GM21619 (cell line): ENCODE results near the gene TRIO.

Experiments used
- ATAC-seq: cut with Tn5 transposase; IDR thresholded peaks from one replicate; pipeline ENCODE4 v1.9.1; 2021; ENCODE audit not compliant: unreplicated experiment

Gene TRIO

DNA sequence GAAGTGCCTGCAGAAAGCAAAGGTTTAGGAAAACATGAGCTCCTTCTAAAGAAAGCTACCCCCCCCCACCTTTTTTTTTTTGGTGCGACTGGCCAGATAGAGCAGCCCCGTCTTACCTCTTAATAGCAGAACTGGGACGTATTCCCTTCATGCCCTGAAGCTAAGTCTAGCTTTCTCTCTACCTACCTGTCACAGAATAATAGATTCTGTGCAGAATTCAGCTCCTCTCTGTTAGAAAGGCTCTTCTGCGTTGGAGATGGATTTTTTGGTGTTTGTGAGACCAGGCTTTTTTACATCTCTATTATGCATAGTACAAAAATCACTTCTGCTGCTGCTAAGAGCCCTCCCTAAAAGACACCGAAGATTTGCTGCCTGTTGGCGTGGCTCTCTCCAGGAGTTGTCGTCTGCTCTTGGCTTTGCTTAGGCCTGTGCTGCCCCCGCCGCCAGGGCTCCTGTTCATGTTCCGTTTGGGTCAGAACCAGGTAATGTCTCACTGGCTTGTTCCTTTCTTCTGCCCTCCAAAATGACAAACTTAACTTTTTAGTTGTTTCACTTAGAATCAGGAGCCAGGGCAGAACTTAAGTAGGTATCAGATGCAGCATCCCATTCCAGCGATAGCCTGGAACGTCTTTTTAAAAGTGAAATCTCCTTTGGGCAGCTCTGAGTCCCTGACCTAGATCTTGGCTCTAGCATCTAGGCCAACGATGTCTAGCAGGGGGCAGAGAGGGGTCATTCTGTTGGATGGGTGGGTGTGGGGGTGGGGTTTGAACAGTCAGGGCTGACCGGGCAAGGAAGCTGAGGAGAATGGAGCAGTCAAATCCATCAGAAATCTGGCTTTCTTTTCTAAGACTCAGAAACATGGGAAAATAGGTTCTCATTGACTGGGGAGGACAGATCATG is 2.5 kb downstream of the TRIO start:
- ATAC-seq = no peak

DNA sequence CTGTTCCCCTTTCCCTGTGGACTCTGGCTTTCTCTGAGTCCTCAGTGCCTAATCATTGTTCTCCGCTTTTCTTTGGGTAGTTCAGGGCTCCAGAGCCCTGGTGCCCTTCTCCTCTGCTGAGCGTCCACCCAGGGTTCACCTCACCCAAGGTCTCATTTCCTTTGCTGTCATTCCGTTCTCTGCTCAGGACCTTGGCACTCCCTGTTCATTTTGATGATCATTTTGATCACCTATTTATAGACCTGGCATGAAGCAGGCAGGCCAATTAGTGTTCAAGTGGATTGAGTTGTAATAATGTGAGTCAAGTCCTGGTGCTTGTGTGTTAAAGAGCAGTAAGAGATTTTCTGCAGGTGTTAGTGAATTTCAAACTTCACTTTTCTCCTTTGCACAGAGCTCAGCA is 3.6 kb downstream of the TRIO start:
- ATAC-seq = no peak

DNA sequence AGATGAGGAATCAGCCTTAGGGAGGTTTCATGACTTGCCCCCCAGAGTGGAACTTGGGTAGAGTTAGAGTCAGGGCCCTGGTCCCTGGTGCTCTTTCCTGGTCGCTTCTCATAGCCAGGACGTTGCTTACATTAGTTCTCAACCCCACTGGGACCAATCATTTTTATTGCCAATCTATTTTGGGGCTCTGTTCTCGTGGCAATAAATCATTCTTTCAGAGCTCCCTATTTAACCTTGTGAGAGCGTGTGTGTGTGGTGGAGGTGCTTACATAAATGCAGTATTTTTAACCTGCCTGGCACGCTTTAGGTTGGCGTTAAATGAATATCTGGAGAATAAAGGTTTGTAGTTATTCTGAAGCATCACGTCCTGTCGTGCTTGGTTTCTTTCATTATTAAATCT is 4.1 kb downstream of the TRIO start:
- ATAC-seq = no peak

DNA sequence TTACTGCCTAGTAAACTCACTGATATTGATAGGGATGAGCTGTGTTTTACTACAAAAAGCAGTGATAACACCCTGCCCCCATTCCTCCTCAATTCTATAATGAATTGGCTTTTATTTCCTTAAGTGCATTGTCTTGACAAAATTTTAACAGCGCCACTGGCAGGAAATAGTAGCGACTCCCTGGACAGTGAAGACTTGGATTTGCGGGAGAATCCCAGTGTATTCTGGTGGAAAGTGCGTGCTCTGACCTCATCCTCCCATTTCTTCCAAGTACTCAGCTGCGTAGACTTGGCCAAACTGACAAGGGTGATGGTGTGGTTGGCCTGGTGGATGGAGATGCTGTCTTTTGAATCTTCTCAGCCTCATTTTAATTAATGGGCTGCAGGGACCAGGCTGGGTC is 5.3 kb downstream of the TRIO start:
- ATAC-seq = no peak

DNA sequence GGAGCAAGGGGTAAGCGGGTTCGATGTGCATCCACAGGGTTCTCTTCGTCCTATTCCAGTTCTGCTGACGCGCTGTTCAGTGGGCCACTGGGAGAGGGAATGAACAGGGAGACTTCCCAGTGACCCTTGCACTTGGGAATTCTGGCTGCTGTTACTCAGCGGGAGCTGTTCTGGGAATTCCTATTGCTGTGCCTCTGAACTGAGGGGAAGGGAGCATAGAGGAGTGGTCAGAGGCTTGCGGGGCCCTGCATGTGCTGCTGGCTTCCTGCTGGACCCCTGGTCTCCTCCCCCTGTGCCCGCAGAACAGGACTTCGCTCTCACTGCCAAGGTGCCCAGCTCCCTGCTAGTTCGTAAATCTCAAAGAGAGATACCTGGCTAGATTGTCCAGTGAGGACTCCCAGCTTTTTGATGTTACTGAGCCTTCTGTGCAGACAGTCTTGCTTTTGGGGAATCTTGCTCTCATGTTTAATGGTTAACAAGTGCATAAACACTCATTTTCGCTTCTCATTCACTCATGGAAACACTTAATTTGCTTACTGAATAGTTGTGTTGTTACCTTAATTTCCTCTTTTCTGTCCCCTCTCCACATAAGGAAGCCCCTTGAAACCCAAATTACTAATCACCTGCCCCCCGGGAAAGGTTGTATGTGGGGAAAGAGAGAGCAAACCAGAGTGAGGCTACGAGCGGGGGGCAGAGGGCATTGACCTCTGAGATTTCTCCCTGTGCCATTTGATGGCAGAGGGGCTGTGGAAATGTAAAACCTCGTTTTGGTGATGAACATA is 5.9 kb downstream of the TRIO start:
- ATAC-seq = peak; percentile 24

DNA sequence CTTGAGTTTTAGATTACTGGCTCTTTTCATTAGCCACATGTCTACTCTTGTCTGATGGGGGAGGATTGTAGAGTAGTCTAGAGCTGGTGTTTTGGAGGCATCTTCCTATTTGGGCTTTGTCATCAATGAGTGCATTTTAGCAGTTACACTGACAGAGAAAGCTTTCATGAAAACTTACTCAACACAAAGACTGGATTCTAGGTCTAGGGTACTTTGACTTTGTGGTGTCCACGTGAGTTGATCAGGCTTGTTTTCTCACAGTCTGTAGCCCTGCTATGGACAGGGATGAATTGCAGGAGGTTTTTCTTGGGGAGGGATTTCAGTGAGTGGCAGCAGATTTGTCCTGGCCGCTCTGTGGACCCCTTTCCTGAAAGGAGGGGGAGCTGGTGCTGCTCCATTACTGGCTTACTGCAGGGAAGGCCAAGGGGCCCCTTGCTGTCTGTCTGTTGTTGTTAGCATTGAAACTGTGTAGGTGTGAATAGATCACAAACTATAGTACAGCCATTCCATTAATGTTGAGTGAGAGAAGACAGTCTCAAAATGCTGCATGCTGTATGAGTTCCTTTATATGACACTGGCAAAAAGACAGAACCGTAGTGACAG is 6.6 kb downstream of the TRIO start:
- no peak for ATAC-seq

DNA sequence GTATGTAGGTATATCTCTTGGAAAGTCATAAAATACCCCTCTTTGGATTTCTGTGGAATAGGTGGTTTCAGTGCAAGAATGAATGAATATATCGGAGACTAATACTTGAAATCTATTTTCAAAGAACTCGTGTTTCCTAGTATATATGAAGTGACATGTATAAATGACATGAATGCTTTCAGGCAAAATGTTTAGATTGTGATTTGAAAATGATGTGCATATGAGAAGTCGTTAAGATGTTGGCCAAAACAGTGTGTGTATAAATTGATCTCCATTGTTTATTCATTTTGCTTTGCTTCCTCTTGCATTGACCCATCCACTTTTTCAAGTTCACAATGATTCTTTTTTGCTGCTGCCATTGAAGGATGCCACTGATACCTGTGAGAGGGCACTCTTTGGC is 8.3 kb downstream of the TRIO start:
- no peak for ATAC-seq

DNA sequence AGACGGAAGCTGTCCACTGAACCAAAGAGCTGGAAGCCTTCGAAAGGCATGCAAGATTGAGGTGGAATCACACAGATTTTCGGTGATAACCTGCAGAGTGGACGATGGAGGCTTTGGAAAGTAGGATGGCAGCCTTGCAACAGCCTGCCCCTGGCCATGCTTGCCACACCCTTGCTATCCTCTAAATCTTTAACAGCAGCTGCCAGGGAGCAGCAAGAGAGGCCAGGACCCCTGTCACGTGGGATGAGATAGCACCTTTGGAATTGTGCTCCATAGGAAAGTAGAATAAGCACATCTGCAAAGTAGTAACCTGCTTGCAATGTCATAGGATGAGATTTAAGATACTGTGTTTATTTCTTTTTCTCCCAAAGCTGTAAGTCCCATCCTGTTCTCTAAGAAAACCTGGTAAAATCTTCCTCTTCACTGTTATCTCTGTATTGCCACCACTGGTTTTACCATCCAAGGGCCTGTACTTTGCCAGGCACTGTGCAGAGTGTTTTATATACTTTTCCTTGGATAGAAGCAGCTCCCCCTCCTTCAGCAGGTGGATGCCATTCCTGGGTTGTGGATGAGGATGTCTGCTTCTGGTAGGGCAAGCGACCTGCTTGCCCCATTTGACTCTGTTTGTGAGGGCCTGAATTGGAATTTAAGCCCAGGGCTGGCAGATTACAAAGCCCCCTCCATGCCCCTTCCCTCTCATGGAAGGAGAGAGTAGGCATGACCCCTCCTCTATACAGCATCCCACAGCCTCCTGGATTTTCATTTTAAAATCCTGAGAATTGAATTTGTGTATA is 10.1 kb downstream of the TRIO start:
- ATAC-seq = no peak

DNA sequence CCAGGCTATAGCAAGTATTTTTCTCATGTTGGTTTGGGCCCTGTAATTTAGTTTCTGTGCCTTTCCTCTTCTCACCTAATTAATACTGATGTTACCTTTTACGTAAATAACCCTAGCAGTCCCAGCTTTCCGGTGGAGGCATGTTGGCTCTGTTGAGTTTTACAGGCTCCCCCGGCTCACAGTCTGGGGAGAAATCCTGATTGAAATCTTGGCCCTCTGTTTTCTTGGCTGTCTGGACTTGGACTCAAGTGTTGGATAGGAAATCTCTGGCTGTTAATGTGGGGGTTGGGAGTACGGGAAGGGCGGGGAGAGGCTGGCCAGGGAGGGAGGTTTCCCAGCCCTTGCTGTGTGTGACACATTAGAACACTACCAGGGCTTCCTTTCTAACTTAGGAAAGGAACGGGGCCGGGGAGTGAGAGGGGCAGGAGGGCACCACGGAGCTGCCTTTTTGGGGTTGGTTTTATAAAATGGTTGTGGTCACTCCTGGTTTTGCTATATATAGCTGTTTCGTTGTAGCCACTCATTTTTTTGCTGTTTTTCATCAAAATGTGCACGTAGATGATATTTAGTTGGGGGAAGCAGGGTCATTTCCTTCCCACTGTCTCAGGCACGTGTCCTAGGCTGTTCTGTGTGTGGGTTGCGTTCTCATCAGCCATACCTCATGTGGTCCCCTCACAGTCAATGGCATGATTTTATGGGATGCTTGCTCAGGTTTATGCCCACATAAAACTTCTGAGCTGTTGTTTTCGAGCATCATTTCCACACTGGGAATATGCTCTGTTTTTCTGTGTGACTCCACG is 11.0 kb downstream of the TRIO start:
- no peak for ATAC-seq

DNA sequence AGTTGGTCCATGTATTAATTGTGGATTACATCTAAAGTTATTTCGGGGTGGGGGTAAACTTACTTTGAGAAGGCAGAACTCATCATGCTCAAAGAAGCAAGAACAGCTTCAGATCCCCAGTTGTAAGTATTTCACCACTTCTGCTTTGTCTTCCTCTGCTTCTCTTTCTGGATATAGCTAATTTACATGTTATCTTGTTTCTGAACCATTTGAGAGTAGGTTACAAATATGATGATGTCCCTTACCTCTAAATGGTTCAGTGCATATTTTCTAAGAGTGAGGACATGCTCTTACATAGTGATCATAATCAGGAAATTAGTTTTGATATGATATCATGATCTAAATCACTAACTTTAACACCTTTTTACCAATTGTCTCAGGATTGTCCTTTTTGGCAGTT is 11.9 kb downstream of the TRIO start:
- peak; percentile 55 for ATAC-seq

DNA sequence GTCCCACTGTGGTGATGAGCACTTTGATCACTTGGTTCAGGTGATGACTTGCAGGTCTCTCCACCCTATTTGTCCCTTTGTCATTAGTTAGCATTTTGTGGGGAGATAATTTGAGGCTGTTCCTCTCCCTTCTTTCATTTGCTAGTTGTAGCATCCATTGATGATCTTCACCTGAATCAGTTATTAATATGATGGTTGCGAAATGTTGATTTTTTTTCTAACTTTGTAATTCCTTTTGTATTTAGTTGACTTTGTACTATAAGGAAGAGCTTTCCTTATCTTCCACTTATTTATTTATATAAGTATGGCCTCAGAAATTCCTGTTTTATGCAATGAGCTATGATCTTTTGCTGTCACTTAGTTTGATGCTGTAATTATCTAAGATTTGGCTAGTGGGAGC is 12.6 kb downstream of the TRIO start:
- ATAC-seq = no peak

DNA sequence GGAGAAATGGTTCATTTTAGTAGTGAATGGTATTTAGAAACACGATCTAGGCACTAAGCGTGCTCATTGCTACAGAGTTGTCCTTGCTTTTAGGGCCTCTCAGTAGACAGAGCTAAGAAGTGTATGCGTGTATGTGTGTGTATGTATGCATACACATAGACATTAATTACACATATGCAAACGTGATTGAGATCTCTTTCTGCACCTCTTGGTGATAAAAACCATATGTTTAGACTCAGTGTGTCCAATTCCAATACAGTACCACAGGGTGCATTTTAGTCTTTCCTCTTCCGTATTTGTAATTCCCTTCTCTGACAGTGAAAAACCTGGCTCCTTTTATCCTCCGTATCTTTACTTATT is 13.1 kb downstream of the TRIO start:
- no peak for ATAC-seq

DNA sequence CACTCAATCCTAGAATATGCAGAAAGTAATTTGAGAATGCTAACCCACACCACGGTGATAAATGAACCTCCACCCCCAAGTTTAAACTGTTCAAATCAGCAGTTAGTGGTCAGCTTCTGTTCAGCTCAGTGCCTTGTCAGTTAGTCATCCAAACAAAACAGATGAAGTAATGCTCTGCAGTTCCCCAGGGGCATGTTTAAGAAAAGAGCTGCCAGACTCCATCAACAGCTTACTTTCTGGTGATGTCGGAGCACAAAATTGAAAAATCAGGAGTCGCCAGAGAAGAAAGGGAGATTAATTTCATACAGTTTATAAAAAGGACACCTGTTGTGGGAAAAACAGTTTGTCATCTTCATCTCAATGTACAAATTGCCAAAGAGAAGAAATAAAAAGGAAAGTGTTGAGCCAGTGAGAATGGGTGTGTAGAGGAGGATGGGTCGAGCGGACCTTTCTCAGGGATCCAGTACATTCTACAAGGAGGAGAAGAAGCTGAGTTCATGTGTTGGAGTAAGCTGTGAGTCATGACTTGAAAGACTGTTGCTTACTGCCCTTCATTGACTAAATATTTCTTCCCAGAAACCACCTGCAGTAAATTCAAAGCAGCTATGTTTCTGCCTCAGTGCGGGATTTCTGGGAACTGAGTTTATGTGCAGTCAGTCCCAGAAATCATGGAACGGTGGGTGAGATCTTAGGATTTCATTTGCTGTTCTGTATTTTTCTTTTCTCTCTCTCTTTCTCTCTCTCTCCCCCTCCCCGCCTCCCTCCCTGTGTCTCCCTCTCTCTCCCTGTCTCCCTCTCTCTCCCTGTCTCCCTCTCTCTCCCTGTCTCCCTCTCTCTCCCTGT is 13.7 kb downstream of the TRIO start:
- ATAC-seq = peak; percentile 72

DNA sequence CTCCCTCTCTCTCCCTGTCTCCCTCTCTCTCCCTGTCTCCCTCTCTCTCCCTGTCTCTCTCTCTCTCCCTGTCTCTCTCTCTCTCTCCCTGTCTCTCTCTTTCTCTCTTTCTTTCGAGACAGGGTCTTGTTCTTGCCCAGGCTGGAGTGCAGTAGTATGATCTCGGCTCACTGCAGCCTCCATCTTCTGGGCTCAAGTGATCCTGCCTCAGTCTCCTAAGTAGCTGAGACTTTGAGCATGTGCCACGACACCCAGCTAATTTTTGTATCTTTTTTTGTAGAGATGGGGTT is 14.3 kb downstream of the TRIO start:
- no peak for ATAC-seq

DNA sequence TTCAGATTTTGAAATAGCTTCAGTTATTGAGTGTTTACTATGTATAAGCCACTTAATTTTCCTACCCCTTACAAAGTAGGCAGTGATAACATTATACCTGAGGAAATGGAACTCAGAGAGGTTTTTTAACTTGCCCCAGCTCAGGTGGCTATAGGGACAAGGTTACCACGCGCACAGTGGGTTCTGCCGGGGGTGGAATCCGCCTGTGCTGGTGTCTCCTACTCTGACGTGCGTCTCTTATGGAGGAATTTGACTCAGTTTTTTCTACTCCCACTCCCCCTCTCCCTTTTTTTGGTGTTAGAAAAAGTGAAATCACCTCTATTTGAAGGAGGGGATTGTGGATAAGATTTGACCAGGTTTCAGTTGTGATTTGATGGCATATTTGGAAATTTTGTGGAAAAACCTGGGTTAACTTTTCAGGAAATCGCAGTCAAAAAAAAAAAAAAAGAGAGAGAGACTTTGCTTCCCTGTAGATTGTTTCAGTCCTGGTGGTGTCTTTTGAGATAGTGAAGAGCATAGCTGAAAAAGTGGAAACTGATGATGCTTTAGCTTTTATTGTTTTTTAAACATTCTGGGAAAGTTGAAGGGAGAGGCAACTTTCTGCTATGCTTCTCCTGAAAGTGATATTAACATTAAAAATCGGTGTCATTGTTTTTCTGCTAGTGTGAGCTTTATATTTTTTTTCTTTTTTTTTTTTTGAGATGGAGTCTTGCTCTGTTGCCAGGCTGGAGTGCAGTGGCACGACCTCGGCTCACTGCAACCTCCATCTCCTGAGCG is 15.9 kb downstream of the TRIO start:
- no peak for ATAC-seq

DNA sequence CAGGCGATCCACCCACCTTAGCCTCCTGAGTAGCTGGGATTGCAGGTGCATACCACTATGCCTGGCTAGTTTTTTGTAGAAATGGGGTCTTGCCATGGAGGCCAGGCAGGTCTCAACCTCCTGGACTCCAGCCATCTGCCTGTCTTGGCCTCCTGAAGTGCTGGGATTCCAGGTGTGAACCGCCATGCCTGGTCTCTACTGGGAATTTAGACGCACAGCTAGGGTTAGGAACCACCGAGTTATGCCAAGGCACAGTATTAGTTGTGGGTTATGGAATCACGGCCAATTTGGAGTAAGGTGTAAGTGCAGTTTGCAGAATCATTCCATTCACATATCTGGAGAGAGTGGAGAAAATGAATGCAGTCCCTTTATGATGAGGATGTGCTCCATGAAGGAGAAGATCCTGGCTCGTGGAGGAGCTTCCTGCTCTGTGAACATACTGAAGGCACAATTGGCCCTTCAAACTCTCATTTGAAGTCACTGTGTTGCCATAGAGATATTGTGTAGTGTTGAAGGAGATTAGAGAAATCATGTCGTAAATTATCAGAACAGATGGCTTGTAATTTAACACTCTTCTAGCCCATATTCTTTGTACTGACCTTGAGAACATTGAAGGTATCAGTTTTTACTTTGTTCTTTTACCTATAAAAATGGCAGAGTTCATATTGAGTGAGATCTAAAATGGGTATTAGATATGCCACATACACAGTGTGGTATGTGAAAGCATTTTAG is 18.8 kb downstream of the TRIO start:
- no peak for ATAC-seq

DNA sequence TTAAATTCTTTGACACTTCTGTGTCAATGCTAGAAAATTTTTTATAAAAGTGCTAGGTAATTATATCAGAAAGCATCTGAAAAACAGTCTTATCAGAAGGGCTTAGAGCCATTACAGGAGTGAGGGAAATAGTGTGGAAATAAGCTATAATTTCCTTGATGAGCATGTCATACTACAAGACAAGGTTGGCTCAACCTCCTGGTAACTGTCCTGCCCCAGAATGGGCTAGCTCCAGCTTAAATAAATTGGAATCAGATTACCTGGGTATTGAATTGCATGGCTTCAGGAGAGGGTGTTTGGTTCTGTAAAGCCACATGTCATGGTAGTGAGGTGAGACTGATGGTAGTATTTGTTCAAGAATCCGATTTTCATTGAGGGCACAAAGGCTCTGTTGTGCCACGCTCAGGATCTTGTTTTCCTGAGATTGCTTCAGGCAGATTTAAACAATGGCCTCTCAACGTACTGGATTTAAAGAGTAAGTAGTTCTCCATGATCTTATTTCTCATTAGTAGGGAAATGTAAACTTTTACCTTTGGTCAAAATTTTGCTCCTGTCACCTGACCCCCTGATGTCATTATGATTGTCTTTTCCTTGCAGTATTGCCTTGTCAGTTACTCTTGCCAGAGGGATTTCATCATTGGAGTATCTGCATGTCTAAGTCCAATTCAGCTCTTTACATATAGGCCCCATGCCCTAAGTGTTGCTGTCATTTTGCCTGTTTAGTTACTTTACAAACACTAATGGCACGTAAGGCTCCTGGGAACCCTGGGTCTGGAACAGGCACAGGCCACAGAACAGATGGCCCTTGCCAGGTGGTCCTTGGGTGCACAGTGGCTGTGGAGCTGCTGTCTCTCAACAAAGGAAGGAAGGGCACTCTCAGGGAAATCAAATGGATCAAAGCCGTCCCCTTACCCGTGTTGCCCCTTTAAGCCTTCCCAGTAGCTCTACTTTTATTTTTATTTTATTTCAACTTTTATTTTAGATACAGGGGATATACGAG is 21.3 kb downstream of the TRIO start:
- no peak for ATAC-seq
